ENCODE measurements around the gene TRIM37.

The TRIM37 gene

GRCh38 chr17:59028328-59028727, 78.4 kb downstream of the TRIM37 start:
- Histone ChIP-seq H3K9me3 (ENCODE audit: insufficient read depth, low read depth, low read length) (no peaks in the 10 kb centered on the region), H3K27me3 (ENCODE audit: insufficient read depth, low read length) (no peaks in the 10 kb centered on the region), H3K4me1 (ENCODE audit: insufficient read depth, low read length) (no peaks in the 10 kb centered on the region), H3K27ac (ENCODE audit: low read depth, low read length) (no peak overlapping the region), H3K4me3 (ENCODE audit: low read length) (no peak overlapping the region), H3K9ac (ENCODE audit: low read depth, low read length) (no peak overlapping the region), H3K36me3 (ENCODE audit: insufficient read depth, low read length) (peaks cover 64% of the 10 kb centered on the region)
- 95% methylated on average over 6 of the region's 6 CpGs for WGBS

- Histone ChIP-seq H3K36me3 (ENCODE audit: insufficient read depth, low read length) (peaks cover 60% of the 10 kb centered on the region), H3K27ac (ENCODE audit: low read depth, low read length) (no peak overlapping the region), H3K27me3 (ENCODE audit: insufficient read depth, low read length) (no peaks in the 10 kb centered on the region), H3K9me3 (ENCODE audit: insufficient read depth, low read depth, low read length) (no peaks in the 10 kb centered on the region), H3K4me1 (ENCODE audit: insufficient read depth, low read length) (no peaks in the 10 kb centered on the region), H3K4me3 (ENCODE audit: low read length) (no peak overlapping the region), H3K9ac (ENCODE audit: low read depth, low read length) (no peak overlapping the region)
- WGBS = 94% methylated on average over 4 of the region's 4 CpGs
Observed at GRCh38 chr17:59027750-59028149, 78.9 kb downstream of the TRIM37 start.

- WGBS = 95% methylated on average over 1 of the region's 1 CpG
- Histone ChIP-seq H3K36me3 (ENCODE audit: insufficient read depth, low read length) (peaks cover 51% of the 10 kb centered on the region), H3K9ac (ENCODE audit: low read depth, low read length) (no peak overlapping the region), H3K4me3 (ENCODE audit: low read length) (no peak overlapping the region), H3K27me3 (ENCODE audit: insufficient read depth, low read length) (no peaks in the 10 kb centered on the region), H3K9me3 (ENCODE audit: insufficient read depth, low read depth, low read length) (no peaks in the 10 kb centered on the region; the same call in 1 of the 2 replicates), H3K4me1 (ENCODE audit: insufficient read depth, low read length) (no peaks in the 10 kb centered on the region), H3K27ac (ENCODE audit: low read depth, low read length) (no peak overlapping the region)
Observed at GRCh38 chr17:59026176-59026939, 80.3 kb downstream of the TRIM37 start.

GRCh38 chr17:59024916-59025315, 81.8 kb downstream of the TRIM37 start:
- no peak overlapping the region for H3K4me3 ChIP-seq (ENCODE audit: low read length)
- no peak overlapping the region for H3K9ac ChIP-seq (ENCODE audit: low read depth, low read length)
- H3K4me1 ChIP-seq (ENCODE audit: insufficient read depth, low read length) = no peaks in the 10 kb centered on the region
- H3K36me3 ChIP-seq (ENCODE audit: insufficient read depth, low read length) = peaks cover 43% of the 10 kb centered on the region
- no peak overlapping the region for H3K27ac ChIP-seq (ENCODE audit: low read depth, low read length)
- no peaks in the 10 kb centered on the region; the same call in 1 of the 2 replicates for H3K9me3 ChIP-seq (ENCODE audit: insufficient read depth, low read depth, low read length)
- 95% methylated on average over 2 of the region's 2 CpGs for WGBS
- no peaks in the 10 kb centered on the region for H3K27me3 ChIP-seq (ENCODE audit: insufficient read depth, low read length)

GRCh38 chr17:59018019-59018418, 88.7 kb downstream of the TRIM37 start:
- Histone ChIP-seq H3K36me3 (ENCODE audit: insufficient read depth, low read length) (peaks cover 44% of the 10 kb centered on the region), H3K9ac (ENCODE audit: low read depth, low read length) (no peak overlapping the region), H3K9me3 (ENCODE audit: insufficient read depth, low read depth, low read length) (no peaks in the 10 kb centered on the region; the same call in 1 of the 2 replicates), H3K4me1 (ENCODE audit: insufficient read depth, low read length) (no peaks in the 10 kb centered on the region), H3K27me3 (ENCODE audit: insufficient read depth, low read length) (no peaks in the 10 kb centered on the region), H3K4me3 (ENCODE audit: low read length) (no peak overlapping the region), H3K27ac (ENCODE audit: low read depth, low read length) (no peak overlapping the region)
- 94% methylated on average over 1 of the region's 1 CpG for WGBS

- H3K9ac ChIP-seq (ENCODE audit: low read depth, low read length) = no peak overlapping the region
- no peaks in the 10 kb centered on the region for H3K4me1 ChIP-seq (ENCODE audit: insufficient read depth, low read length)
- no peaks in the 10 kb centered on the region for H3K9me3 ChIP-seq (ENCODE audit: insufficient read depth, low read depth, low read length)
- H3K36me3 ChIP-seq (ENCODE audit: insufficient read depth, low read length) = peaks cover 78% of the 10 kb centered on the region
- WGBS = 100% methylated on average over 2 of the region's 2 CpGs
- H3K27me3 ChIP-seq (ENCODE audit: insufficient read depth, low read length) = no peaks in the 10 kb centered on the region
- no peak overlapping the region for H3K4me3 ChIP-seq (ENCODE audit: low read length)
- no peak overlapping the region for H3K27ac ChIP-seq (ENCODE audit: low read depth, low read length)
Observed at GRCh38 chr17:59011975-59012374, 94.7 kb downstream of the TRIM37 start.

GRCh38 chr17:59010026-59010425, 96.7 kb downstream of the TRIM37 start:
- Histone ChIP-seq H3K27me3 (ENCODE audit: insufficient read depth, low read length) (no peaks in the 10 kb centered on the region), H3K9me3 (ENCODE audit: insufficient read depth, low read depth, low read length) (no peaks in the 10 kb centered on the region), H3K27ac (ENCODE audit: low read depth, low read length) (no peak overlapping the region), H3K4me3 (ENCODE audit: low read length) (no peak overlapping the region), H3K4me1 (ENCODE audit: insufficient read depth, low read length) (no peaks in the 10 kb centered on the region), H3K36me3 (ENCODE audit: insufficient read depth, low read length) (peaks cover 69% of the 10 kb centered on the region), H3K9ac (ENCODE audit: low read depth, low read length) (no peak overlapping the region)
- 91% methylated on average over 2 of the region's 2 CpGs for WGBS

- Histone ChIP-seq H3K27ac (ENCODE audit: low read depth, low read length) (no peak overlapping the region), H3K4me1 (ENCODE audit: insufficient read depth, low read length) (0 out of 2 replicates have a peak, but pooled peaks cover 5% of the 10 kb centered on the region), H3K9ac (ENCODE audit: low read depth, low read length) (no peak overlapping the region), H3K9me3 (ENCODE audit: insufficient read depth, low read depth, low read length) (no peaks in the 10 kb centered on the region), H3K27me3 (ENCODE audit: insufficient read depth, low read length) (no peaks in the 10 kb centered on the region), H3K36me3 (ENCODE audit: insufficient read depth, low read length) (peaks cover 60% of the 10 kb centered on the region), H3K4me3 (ENCODE audit: low read length) (no peak overlapping the region)
- 83% methylated on average over 2 of the region's 2 CpGs for WGBS
Observed at GRCh38 chr17:59008737-59009136, 97.9 kb downstream of the TRIM37 start.

GRCh38 chr17:59007995-59008394, 98.7 kb downstream of the TRIM37 start:
- Histone ChIP-seq H3K4me3 (ENCODE audit: low read length) (no peak overlapping the region), H3K27me3 (ENCODE audit: insufficient read depth, low read length) (no peaks in the 10 kb centered on the region), H3K9me3 (ENCODE audit: insufficient read depth, low read depth, low read length) (no peaks in the 10 kb centered on the region), H3K36me3 (ENCODE audit: insufficient read depth, low read length) (peaks cover 53% of the 10 kb centered on the region), H3K4me1 (ENCODE audit: insufficient read depth, low read length) (0 out of 2 replicates have a peak, but pooled peaks cover 5% of the 10 kb centered on the region), H3K27ac (ENCODE audit: low read depth, low read length) (no peak overlapping the region), H3K9ac (ENCODE audit: low read depth, low read length) (no peak overlapping the region)
- 93% methylated on average over 2 of the region's 2 CpGs for WGBS

GRCh38 chr17:59004338-59005111, 102.2 kb downstream of the TRIM37 start:
- Histone ChIP-seq H3K36me3 (ENCODE audit: insufficient read depth, low read length) (peaks cover 35% of the 10 kb centered on the region), H3K4me1 (ENCODE audit: insufficient read depth, low read length) (peaks cover 9% of the 10 kb centered on the region; the same call in 1 of the 2 replicates), H3K4me3 (ENCODE audit: low read length) (no peak overlapping the region), H3K27me3 (ENCODE audit: insufficient read depth, low read length) (no peaks in the 10 kb centered on the region), H3K9me3 (ENCODE audit: insufficient read depth, low read depth, low read length) (no peaks in the 10 kb centered on the region), H3K27ac (ENCODE audit: low read depth, low read length) (no peak overlapping the region; the same call in 1 of the 2 replicates), H3K9ac (ENCODE audit: low read depth, low read length) (peak overlapping the region; percentile 41; the same call in 1 of the 2 replicates)
- WGBS = 23% methylated on average over 2 of the region's 4 CpGs

- Histone ChIP-seq H3K27me3 (ENCODE audit: insufficient read depth, low read length) (no peaks in the 10 kb centered on the region), H3K9me3 (ENCODE audit: insufficient read depth, low read depth, low read length) (no peaks in the 10 kb centered on the region), H3K9ac (ENCODE audit: low read depth, low read length) (no peak overlapping the region), H3K27ac (ENCODE audit: low read depth, low read length) (no peak overlapping the region), H3K36me3 (ENCODE audit: insufficient read depth, low read length) (peaks cover 40% of the 10 kb centered on the region), H3K4me3 (ENCODE audit: low read length) (no peak overlapping the region), H3K4me1 (ENCODE audit: insufficient read depth, low read length) (peaks cover 9% of the 10 kb centered on the region; the same call in 1 of the 2 replicates)
- WGBS = 94% methylated on average over 1 of the region's 1 CpG
Observed at GRCh38 chr17:59003860-59004259, 102.8 kb downstream of the TRIM37 start.

All from HUES64 (cell line).